Karpas-422 (cell line): ENCODE measurements around the gene UNCX. TPM values are rescaled to one million over a fixed set of nuclear protein-coding genes. Genes with fewer than 3 reads are reported as not detected.

ENCODE experiments used
- DNase-seq: peaks from one replicate; pipeline ENCODE4 v3.0.0-alpha.2; 2015
- H2AFZ ChIP-seq: fragments of 200-600 bp; sonication (generic); 2 replicates; pipeline ENCODE4 v1.6.1; 2014; ENCODE audit warnings: antibody characterized with exemption, low read length, mixed read lengths
- H3K27ac ChIP-seq: fragments of 200-600 bp; sonication (generic); 2 replicates; pipeline ENCODE4 v1.5.1; 2014; ENCODE audit warnings: mild to moderate bottlenecking, low read length, moderate library complexity
- H3K27me3 ChIP-seq: fragments of 200-600 bp; sonication (generic); 2 replicates; pipeline ENCODE4 v1.6.1; 2014; ENCODE audit warnings: low read length, mixed read lengths
- H3K36me3 ChIP-seq: fragments of 200-600 bp; sonication (generic); 2 replicates; pipeline ENCODE4 v1.6.1; 2014; ENCODE audit warnings: low read length, mixed read lengths; ENCODE audit not compliant: insufficient read depth
- H3K4me1 ChIP-seq: fragments of 200-600 bp; sonication (generic); 2 replicates; pipeline ENCODE4 v1.6.1; 2014; ENCODE audit warnings: mild to moderate bottlenecking, low read length, mixed read lengths
- H3K4me2 ChIP-seq: fragments of 200-600 bp; sonication (generic); 2 replicates; pipeline ENCODE4 v1.6.1; 2014; ENCODE audit warnings: low read length, low read depth, mild to moderate bottlenecking; ENCODE audit not compliant: poor library complexity, severe bottlenecking
- H3K4me3 ChIP-seq: fragments of 200-600 bp; sonication (generic); 2 replicates; pipeline ENCODE4 v1.5.1; 2014; ENCODE audit warnings: mild to moderate bottlenecking, antibody characterized with exemption, low read length, mixed read lengths
- H3K79me2 ChIP-seq: fragments of 200-600 bp; sonication (generic); 2 replicates; pipeline ENCODE4 v1.6.1; 2014; ENCODE audit warnings: mild to moderate bottlenecking, low read length, mixed read lengths
- H3K9ac ChIP-seq: fragments of 200-600 bp; sonication (generic); 2 replicates; pipeline ENCODE4 v1.6.0; 2014; ENCODE audit warnings: low read length
- H3K9me2 ChIP-seq: fragments of 200-600 bp; sonication (generic), shearing (Covaris generic); replicated peaks from 2 replicates; pipeline ENCODE4 v1.6.0; 2014; ENCODE audit warnings: mild to moderate bottlenecking, low read length, moderate library complexity; ENCODE audit not compliant: insufficient read depth
- H3K9me3 ChIP-seq: fragments of 300-700, 200-600 bp; sonication (generic); 2 replicates; pipeline ENCODE4 v1.6.1; 2014; ENCODE audit warnings: low read length, mixed read lengths
- H4K20me1 ChIP-seq: fragments of 200-600 bp; sonication (generic); 2 replicates; pipeline ENCODE4 v1.6.1; 2014; ENCODE audit warnings: mild to moderate bottlenecking, antibody characterized with exemption, low read length, low read depth; ENCODE audit not compliant: insufficient read depth
- total RNA-seq: library from RNA; depleted of rRNA; stranded (reverse); fragments of >200 nt; shearing (Covaris generic); gene quantifications from 2 replicates; pipeline ENCODE4 v1.2.3, GENCODE V29; 2014; ENCODE audit warnings: low replicate concordance; rRNA removed

Gene UNCX
- total RNA-seq, 1 experiment from 2014 or later: not detected

DNA sequence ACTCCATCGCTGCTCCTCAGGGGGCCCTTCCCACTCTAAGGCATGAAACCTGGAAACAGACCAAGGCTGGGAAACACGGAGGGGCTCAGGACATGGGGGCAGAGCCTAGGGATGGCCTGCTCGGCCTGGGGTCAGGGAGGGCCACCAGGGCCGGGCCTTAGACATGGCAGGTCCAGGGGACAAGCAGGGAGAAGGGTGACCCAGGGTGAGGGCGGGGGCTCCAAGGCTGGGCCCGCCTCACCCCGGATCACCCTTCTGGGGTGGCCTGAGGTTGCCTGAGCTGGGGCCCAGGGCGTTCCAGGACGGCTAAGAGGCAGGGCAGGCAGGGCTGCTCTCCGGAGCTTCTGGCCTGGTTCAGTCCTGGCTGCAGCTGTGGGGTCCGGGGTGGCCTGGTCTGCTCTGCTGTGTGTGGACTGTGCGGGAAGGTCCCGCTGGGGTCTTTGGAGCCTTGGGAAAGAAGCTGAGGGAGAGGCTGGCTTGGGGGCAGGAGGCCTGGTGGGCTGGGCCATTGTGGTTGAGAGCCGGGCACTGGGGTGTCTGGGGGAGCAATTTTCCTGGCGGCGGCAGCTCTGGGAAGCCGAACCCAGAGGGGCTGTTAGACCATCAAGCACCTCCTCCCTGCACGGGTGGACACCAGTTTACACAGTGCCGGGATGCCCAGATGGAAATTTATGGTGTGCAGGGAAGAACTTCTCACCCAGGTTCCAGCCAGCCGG is 52.2 kb downstream of the UNCX start:
- no peaks in the 10 kb centered on the region for H3K4me1 ChIP-seq
- DNase-seq: no peak
- no peak overlapping the region for H3K4me3 ChIP-seq
- no peaks in the 10 kb centered on the region for H4K20me1 ChIP-seq
- no peak overlapping the region for H2AFZ ChIP-seq
- H3K9me3 ChIP-seq: no peaks in the 10 kb centered on the region
- H3K27ac ChIP-seq: no peak overlapping the region
- H3K79me2 ChIP-seq: no peaks in the 10 kb centered on the region
- no peaks in the 10 kb centered on the region for H3K27me3 ChIP-seq
- H3K9ac ChIP-seq: no peak overlapping the region
- H3K9me2 ChIP-seq: no peaks in the 10 kb centered on the region
- H3K36me3 ChIP-seq: no peaks in the 10 kb centered on the region
- H3K4me2 ChIP-seq: no peak overlapping the region

DNA sequence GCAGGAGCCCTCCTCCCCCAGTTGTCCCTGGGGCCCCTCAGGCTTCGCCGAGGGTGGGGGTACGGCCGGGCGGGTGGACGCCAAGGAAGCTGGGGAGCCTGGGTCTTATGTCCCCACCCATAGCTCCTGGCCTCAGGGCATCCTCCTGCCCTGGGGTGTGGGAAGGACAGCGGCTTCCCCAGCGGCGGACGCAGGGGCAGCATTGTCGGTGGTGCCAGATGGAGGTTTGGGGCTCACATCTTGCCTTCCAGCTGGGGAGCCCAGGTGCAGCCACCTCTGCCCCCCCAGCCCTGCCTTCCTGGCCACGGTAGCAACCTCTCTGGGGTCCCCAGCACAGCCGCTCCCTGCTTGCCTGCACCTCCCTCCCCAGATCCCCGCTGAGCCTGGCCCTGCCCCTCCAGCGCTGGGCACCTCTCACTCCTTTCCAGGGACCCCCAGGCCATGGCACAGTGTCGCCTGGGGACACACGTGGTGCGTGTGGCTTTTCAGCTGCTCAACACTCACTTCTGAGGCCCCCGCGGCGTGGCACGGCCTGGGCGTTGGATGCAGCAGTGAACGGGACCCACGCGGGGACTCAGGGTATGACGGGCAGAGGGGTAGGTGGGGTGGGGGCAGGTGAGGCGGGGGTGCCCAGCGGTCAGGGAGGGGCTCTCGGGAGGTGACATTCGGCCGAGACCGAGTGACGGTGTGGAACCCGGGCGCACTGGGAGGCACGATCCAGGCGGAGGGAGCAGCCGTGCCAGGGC is 53.1 kb downstream of the UNCX start:
- Histone ChIP-seq H3K36me3 (no peaks in the 10 kb centered on the region), H3K27ac (no peak overlapping the region), H3K9ac (no peak overlapping the region), H4K20me1 (no peaks in the 10 kb centered on the region), H3K27me3 (no peaks in the 10 kb centered on the region), H3K4me3 (no peak overlapping the region), H3K9me3 (no peaks in the 10 kb centered on the region), H2AFZ (no peak overlapping the region), H3K9me2 (no peaks in the 10 kb centered on the region), H3K4me2 (no peak overlapping the region), H3K79me2 (no peaks in the 10 kb centered on the region), H3K4me1 (no peaks in the 10 kb centered on the region)
- DNase-seq: no peak

Other genes starting within 250 kb of the UNCX start
- not detected in 2 replicates for gene CYP2W1, start 249.7 kb upstream of the UNCX start, total RNA-seq
- 5.5 and 9.2 TPM in 2 replicates for gene GPR146, start 188.3 kb upstream of the UNCX start, total RNA-seq
- not detected in 2 replicates for gene GPER1, start 144.8 kb upstream of the UNCX start, total RNA-seq
- gene ZFAND2A, start 72.7 kb upstream of the UNCX start, total RNA-seq: 5.2 and 11.5 TPM in 2 replicates
- not detected in 2 replicates for gene MICALL2, start 226.6 kb downstream of the UNCX start, total RNA-seq